ENCODE measurements around the gene LRRC58.

Gene LRRC58

GRCh38 chr3:120276767-120277166 is 72.4 kb downstream of the LRRC58 start:
- DNase-seq (ENCODE audit: low spot score): no peak

- no peak for DNase-seq (ENCODE audit: low spot score)
Measured at GRCh38 chr3:120275618-120276017, 73.5 kb downstream of the LRRC58 start.

GRCh38 chr3:120274739-120275167 is 74.4 kb downstream of the LRRC58 start:
- DNase-seq (ENCODE audit: low spot score): peak; percentile 76

Data from HuH-7.5 (cell line).